Activated T-cell treated with anti-CD3 and anti-CD28 coated beads, Interleukin-2, amount 50 U/mL, for 24 hours (primary cell): Measurements from ENCODE around the gene MEIKIN.

Experiments
- DNase-seq: peaks from one replicate; pipeline ENCODE4 v3.0.0-alpha.2; 2020
- H3K27ac Mint-ChIP-seq: 2 replicates; pipeline ENCODE4 v1.8.0; 2020; ENCODE audit warnings: mild to moderate bottlenecking, mixed read lengths
- H3K27me3 Mint-ChIP-seq: 2 replicates; pipeline ENCODE4 v1.8.0; 2020; ENCODE audit warnings: mixed read lengths
- H3K36me3 Mint-ChIP-seq: 2 replicates; pipeline ENCODE4 v1.8.0; 2020; ENCODE audit warnings: low read depth, mixed read lengths
- H3K4me1 Mint-ChIP-seq: 2 replicates; pipeline ENCODE4 v1.8.0; 2020; ENCODE audit warnings: low read depth, mixed read lengths
- H3K4me3 Mint-ChIP-seq: 2 replicates; pipeline ENCODE4 v1.8.0; 2020; ENCODE audit warnings: mild to moderate bottlenecking, moderate library complexity, mixed read lengths
- H3K9me3 Mint-ChIP-seq: 2 replicates; pipeline ENCODE4 v1.8.0; 2020; ENCODE audit warnings: mixed read lengths

The MEIKIN gene

GRCh38 chr5:131824631-131825030 lies 120.8 kb downstream of the MEIKIN start:
- Mint-ChIP-seq H3K27me3 (no peaks in the 10 kb centered on the region), H3K9me3 (peaks cover 2% of the 10 kb centered on the region), H3K27ac (no peak overlapping the region), H3K4me3 (no peak overlapping the region), H3K36me3 (no peaks in the 10 kb centered on the region), H3K4me1 (peaks cover 4% of the 10 kb centered on the region)
- no peak for DNase-seq

GRCh38 chr5:131821221-131821620 lies 124.2 kb downstream of the MEIKIN start:
- Mint-ChIP-seq H3K27me3 (no peaks in the 10 kb centered on the region), H3K9me3 (no peaks in the 10 kb centered on the region), H3K4me1 (peaks cover 5% of the 10 kb centered on the region), H3K36me3 (no peaks in the 10 kb centered on the region), H3K27ac (no peak overlapping the region), H3K4me3 (no peak overlapping the region)
- DNase-seq = no peak

GRCh38 chr5:131818001-131818724 lies 127.3 kb downstream of the MEIKIN start:
- Mint-ChIP-seq H3K27ac (no peak overlapping the region), H3K27me3 (no peaks in the 10 kb centered on the region), H3K4me1 (peaks cover 5% of the 10 kb centered on the region), H3K4me3 (no peak overlapping the region), H3K36me3 (no peaks in the 10 kb centered on the region), H3K9me3 (no peaks in the 10 kb centered on the region)
- DNase-seq = no peak

GRCh38 chr5:131814990-131815389 lies 130.5 kb downstream of the MEIKIN start:
- Mint-ChIP-seq H3K27ac (no peak overlapping the region), H3K9me3 (no peaks in the 10 kb centered on the region), H3K4me1 (peaks cover 5% of the 10 kb centered on the region), H3K4me3 (no peak overlapping the region), H3K36me3 (no peaks in the 10 kb centered on the region), H3K27me3 (no peaks in the 10 kb centered on the region)
- no peak for DNase-seq

GRCh38 chr5:131812371-131813160 lies 132.9 kb downstream of the MEIKIN start:
- Mint-ChIP-seq H3K9me3 (no peaks in the 10 kb centered on the region), H3K27ac (no peak overlapping the region), H3K4me1 (peaks cover under 1% of the 10 kb centered on the region), H3K27me3 (no peaks in the 10 kb centered on the region), H3K4me3 (no peak overlapping the region), H3K36me3 (no peaks in the 10 kb centered on the region)
- DNase-seq = no peak

- no peaks in the 10 kb centered on the region for H3K4me1 Mint-ChIP-seq
- H3K36me3 Mint-ChIP-seq = no peaks in the 10 kb centered on the region
- H3K27me3 Mint-ChIP-seq = no peaks in the 10 kb centered on the region
- no peak for DNase-seq
- H3K4me3 Mint-ChIP-seq = no peak overlapping the region
- H3K9me3 Mint-ChIP-seq = no peaks in the 10 kb centered on the region
- H3K27ac Mint-ChIP-seq = no peak overlapping the region
Measured at GRCh38 chr5:131810510-131811249, 134.8 kb downstream of the MEIKIN start.

GRCh38 chr5:131796793-131797693 lies 148.4 kb downstream of the MEIKIN start, which contains the start of gene FNIP1:
TSS of gene FNIP1 (minus strand) at chr5:131797017. CDS start at chr5:131796921, 96 bp downstream.
- Mint-ChIP-seq H3K27ac (peak within 1 kb of the TSS; percentile 96), H3K36me3 (peaks cover 29% of the 10 kb centered on the region), H3K27me3 (no peaks in the 10 kb centered on the region), H3K4me3 (peak within 1 kb of the TSS; percentile 98), H3K9me3 (no peaks in the 10 kb centered on the region), H3K4me1 (peaks cover 42% of the 10 kb centered on the region)
- peak; percentile 99 for DNase-seq

- Mint-ChIP-seq H3K36me3 (peaks cover 29% of the 10 kb centered on the region), H3K9me3 (no peaks in the 10 kb centered on the region), H3K27ac (peak overlapping the region; percentile 96), H3K27me3 (no peaks in the 10 kb centered on the region), H3K4me1 (peaks cover 49% of the 10 kb centered on the region), H3K4me3 (peak overlapping the region; percentile 98)
- no peak for DNase-seq
Measured at GRCh38 chr5:131795879-131796792, 149.3 kb downstream of the MEIKIN start.

- Mint-ChIP-seq H3K27me3 (no peaks in the 10 kb centered on the region), H3K36me3 (peaks cover 31% of the 10 kb centered on the region), H3K4me1 (peaks cover 58% of the 10 kb centered on the region), H3K9me3 (no peaks in the 10 kb centered on the region), H3K4me3 (peak overlapping the region; percentile 98), H3K27ac (peak overlapping the region; percentile 71)
- DNase-seq = no peak
Measured at GRCh38 chr5:131795228-131795627, 150.2 kb downstream of the MEIKIN start.

- H3K4me3 Mint-ChIP-seq = peak overlapping the region; percentile 34
- H3K9me3 Mint-ChIP-seq = no peaks in the 10 kb centered on the region
- peaks cover 33% of the 10 kb centered on the region for H3K36me3 Mint-ChIP-seq
- peak overlapping the region; percentile 19 for H3K27ac Mint-ChIP-seq
- H3K4me1 Mint-ChIP-seq = peaks cover 61% of the 10 kb centered on the region
- no peaks in the 10 kb centered on the region for H3K27me3 Mint-ChIP-seq
- no peak for DNase-seq
Measured at GRCh38 chr5:131794586-131794985, 150.9 kb downstream of the MEIKIN start.

GRCh38 chr5:131792896-131793295 lies 152.6 kb downstream of the MEIKIN start:
- no peaks in the 10 kb centered on the region for H3K9me3 Mint-ChIP-seq
- no peak for DNase-seq
- peaks cover 33% of the 10 kb centered on the region for H3K36me3 Mint-ChIP-seq
- no peaks in the 10 kb centered on the region for H3K27me3 Mint-ChIP-seq
- no peak overlapping the region for H3K27ac Mint-ChIP-seq
- no peak overlapping the region for H3K4me3 Mint-ChIP-seq
- H3K4me1 Mint-ChIP-seq = peaks cover 67% of the 10 kb centered on the region

- peaks cover 68% of the 10 kb centered on the region for H3K4me1 Mint-ChIP-seq
- no peak overlapping the region for H3K27ac Mint-ChIP-seq
- H3K27me3 Mint-ChIP-seq = no peaks in the 10 kb centered on the region
- DNase-seq = no peak
- no peak overlapping the region for H3K4me3 Mint-ChIP-seq
- H3K36me3 Mint-ChIP-seq = peaks cover 33% of the 10 kb centered on the region
- no peaks in the 10 kb centered on the region for H3K9me3 Mint-ChIP-seq
Measured at GRCh38 chr5:131791866-131792265, 153.6 kb downstream of the MEIKIN start.

GRCh38 chr5:131790550-131790949 lies 154.9 kb downstream of the MEIKIN start:
- Mint-ChIP-seq H3K36me3 (peaks cover 24% of the 10 kb centered on the region), H3K9me3 (no peaks in the 10 kb centered on the region), H3K27ac (no peak overlapping the region), H3K4me3 (no peak overlapping the region), H3K4me1 (peaks cover 70% of the 10 kb centered on the region), H3K27me3 (no peaks in the 10 kb centered on the region)
- no peak for DNase-seq
